Sigmoid colon (tissue), 4 donors: ENCODE results near the gene STAMBP.

Experiments
- EP300 ChIP-seq, 4 donors: sonication (generic); formaldehyde crosslinking; IDR thresholded peaks; one replicate each; pipeline ENCODE4 v1.6.1; 2017; ENCODE audit warnings: antibody characterized with exemption in 4 of 4
- POLR2A ChIP-seq, 2 donors: fragments of 450-650 bp; IDR thresholded peaks; one replicate each; pipeline ENCODE4 v1.6.1; 2016; ENCODE audit warnings: antibody characterized with exemption in 2 of 2, mild to moderate bottlenecking in 2 of 2, moderate library complexity in 2 of 2
- TF ChIP-seq, protein P1 (sequence below), 4 experiments: fragments of 450-650 bp in 3 of 4; fragments of 200-600 bp in 1 of 4; IDR thresholded peaks; one replicate each; pipeline ENCODE4 v1.5.1; 2016 to 2019; ENCODE audit warnings: antibody characterized with exemption in 4 of 4, mild to moderate bottlenecking in 3 of 4, moderate library complexity in 2 of 4

DNA sequence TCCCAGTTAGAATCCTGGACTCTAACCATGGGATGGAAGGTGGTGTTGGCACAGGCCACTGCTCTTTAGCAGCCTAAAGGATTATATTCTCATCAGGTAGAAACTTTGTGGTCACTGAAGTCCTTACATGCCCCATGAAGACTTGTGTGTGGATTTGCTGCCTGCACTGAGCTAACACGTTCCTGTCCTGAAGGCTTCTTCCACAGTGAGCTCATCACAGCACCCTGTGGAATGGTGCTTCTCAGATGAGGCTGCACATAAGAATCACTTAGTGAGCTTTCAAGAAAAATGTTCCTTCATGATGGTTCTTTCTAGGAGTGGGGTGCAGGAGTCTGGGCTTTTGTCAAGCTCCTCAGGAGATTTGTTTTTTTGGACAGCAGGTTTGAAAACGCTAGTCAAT, 26.8 kb downstream of the STAMBP start:
- TF ChIP-seq, protein P1, sequence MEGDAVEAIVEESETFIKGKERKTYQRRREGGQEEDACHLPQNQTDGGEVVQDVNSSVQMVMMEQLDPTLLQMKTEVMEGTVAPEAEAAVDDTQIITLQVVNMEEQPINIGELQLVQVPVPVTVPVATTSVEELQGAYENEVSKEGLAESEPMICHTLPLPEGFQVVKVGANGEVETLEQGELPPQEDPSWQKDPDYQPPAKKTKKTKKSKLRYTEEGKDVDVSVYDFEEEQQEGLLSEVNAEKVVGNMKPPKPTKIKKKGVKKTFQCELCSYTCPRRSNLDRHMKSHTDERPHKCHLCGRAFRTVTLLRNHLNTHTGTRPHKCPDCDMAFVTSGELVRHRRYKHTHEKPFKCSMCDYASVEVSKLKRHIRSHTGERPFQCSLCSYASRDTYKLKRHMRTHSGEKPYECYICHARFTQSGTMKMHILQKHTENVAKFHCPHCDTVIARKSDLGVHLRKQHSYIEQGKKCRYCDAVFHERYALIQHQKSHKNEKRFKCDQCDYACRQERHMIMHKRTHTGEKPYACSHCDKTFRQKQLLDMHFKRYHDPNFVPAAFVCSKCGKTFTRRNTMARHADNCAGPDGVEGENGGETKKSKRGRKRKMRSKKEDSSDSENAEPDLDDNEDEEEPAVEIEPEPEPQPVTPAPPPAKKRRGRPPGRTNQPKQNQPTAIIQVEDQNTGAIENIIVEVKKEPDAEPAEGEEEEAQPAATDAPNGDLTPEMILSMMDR (IDR thresholded peaks at IDR 0.05): no peak
- no peak for TF ChIP-seq POLR2A (IDR thresholded peaks at IDR 0.05)
- no peak for TF ChIP-seq EP300 (IDR thresholded peaks at IDR 0.05)
